KMS-11 (cell line): ENCODE results near the gene HCN1.
A peak's percentile ranks its signal among the peaks of the same experiment; 100 is the strongest.

Experiments
- H2AFZ ChIP-seq: fragments of 200-600 bp; sonication (generic); 2 replicates; pipeline ENCODE4 v1.6.1; 2016; ENCODE audit warnings: antibody characterized with exemption, mixed run types, low read depth
- H3K27ac ChIP-seq: fragments of 200-600 bp; sonication (generic); 2 replicates; pipeline ENCODE4 v1.6.1; 2016; ENCODE audit warnings: mild to moderate bottlenecking, mixed run types
- H3K27me3 ChIP-seq: fragments of 200-600 bp; sonication (generic); 2 replicates; pipeline ENCODE4 v1.6.1; 2017; ENCODE audit warnings: mild to moderate bottlenecking, low read depth, mixed run types, moderate library complexity; ENCODE audit not compliant: insufficient read depth
- H3K36me3 ChIP-seq: fragments of 200-600 bp; sonication (generic); 2 replicates; pipeline ENCODE4 v1.6.1; 2017; ENCODE audit warnings: mild to moderate bottlenecking, mixed run types; ENCODE audit not compliant: insufficient read depth
- H3K4me1 ChIP-seq: fragments of 200-600 bp; sonication (generic); 2 replicates; pipeline ENCODE4 v1.6.1; 2016; ENCODE audit warnings: mild to moderate bottlenecking, low read depth, mixed run types; ENCODE audit not compliant: poor library complexity, severe bottlenecking
- H3K4me2 ChIP-seq: fragments of 200-600 bp; sonication (generic); 2 replicates; pipeline ENCODE4 v1.7.0; 2016; ENCODE audit warnings: mild to moderate bottlenecking, mixed run types
- H3K4me3 ChIP-seq: fragments of 200-600 bp; sonication (generic); IDR thresholded peaks from 2 replicates; pipeline ENCODE4 v1.6.1; 2017; ENCODE audit warnings: low read depth, low read length, mixed read lengths; ENCODE audit not compliant: insufficient read depth
- H3K79me2 ChIP-seq: fragments of 200-600 bp; sonication (generic); 2 replicates; pipeline ENCODE4 v1.6.1; 2016; ENCODE audit warnings: low read depth, mixed run types; ENCODE audit not compliant: insufficient read depth
- H3K9ac ChIP-seq: fragments of 200-600 bp; sonication (generic); 2 replicates; pipeline ENCODE4 v1.6.1; 2016; ENCODE audit warnings: mild to moderate bottlenecking, mixed run types
- H4K20me1 ChIP-seq: fragments of 200-600 bp; sonication (generic); 2 replicates; pipeline ENCODE4 v1.6.1; 2016; ENCODE audit warnings: mild to moderate bottlenecking, mixed run types; ENCODE audit not compliant: insufficient read depth
- TF ChIP-seq, protein P1 (sequence below): fragments of 200-600 bp; sonication (generic); conservative IDR thresholded peaks from 2 replicates; pipeline ENCODE4 v1.6.1; 2017; ENCODE audit warnings: low read depth, mild to moderate bottlenecking, antibody characterized with exemption, low read length, moderate library complexity, mixed read lengths

Gene HCN1

DNA sequence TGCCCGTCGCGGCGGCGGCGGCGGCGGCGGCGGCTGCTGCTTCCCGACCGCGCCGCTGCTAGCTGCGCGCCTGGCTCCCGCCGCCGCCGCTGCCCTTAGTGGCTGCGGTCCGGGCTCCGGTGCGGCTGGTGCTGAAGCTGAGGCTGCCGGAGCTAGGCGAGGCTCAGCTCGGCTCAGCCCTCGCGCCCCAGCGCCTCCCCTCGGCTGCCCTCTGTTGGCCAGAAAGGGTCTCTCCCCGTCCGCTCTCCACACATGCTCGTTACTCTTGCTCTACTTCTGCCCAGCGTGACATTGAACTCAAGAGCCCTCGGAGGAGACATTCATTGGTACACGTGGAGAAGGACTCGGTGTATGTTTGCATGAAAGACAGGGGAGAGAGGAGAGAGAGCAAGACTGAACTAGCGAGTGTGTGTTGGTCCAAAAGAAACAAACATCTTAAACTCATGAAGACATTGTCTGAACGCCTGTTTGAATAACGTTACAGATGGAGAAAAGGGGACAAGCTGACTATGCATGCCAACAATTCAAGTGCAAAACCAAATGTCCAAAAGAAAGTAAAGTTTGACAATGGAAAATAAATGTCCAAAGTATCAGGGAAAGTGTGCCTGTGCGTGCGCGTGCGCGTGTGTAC, at the start of gene HCN1:
Gene HCN1, minus strand, starts transcription at position 175 of the 631 bp plus-strand sequence.
- Histone ChIP-seq H3K4me3 (no peak within 1 kb of the TSS), H3K36me3 (no peaks in the 10 kb centered on the region), H3K27ac (no peak within 1 kb of the TSS), H3K4me1 (no peaks in the 10 kb centered on the region), H2AFZ (0 out of 2 replicates have a peak within 1 kb of the TSS, but pooled peaks have one; percentile 11), H3K9ac (no peak within 1 kb of the TSS), H4K20me1 (no peaks in the 10 kb centered on the region), H3K27me3 (no peaks in the 10 kb centered on the region), H3K79me2 (no peaks in the 10 kb centered on the region), H3K4me2 (no peak within 1 kb of the TSS)
- TF ChIP-seq, protein P1, sequence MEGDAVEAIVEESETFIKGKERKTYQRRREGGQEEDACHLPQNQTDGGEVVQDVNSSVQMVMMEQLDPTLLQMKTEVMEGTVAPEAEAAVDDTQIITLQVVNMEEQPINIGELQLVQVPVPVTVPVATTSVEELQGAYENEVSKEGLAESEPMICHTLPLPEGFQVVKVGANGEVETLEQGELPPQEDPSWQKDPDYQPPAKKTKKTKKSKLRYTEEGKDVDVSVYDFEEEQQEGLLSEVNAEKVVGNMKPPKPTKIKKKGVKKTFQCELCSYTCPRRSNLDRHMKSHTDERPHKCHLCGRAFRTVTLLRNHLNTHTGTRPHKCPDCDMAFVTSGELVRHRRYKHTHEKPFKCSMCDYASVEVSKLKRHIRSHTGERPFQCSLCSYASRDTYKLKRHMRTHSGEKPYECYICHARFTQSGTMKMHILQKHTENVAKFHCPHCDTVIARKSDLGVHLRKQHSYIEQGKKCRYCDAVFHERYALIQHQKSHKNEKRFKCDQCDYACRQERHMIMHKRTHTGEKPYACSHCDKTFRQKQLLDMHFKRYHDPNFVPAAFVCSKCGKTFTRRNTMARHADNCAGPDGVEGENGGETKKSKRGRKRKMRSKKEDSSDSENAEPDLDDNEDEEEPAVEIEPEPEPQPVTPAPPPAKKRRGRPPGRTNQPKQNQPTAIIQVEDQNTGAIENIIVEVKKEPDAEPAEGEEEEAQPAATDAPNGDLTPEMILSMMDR = peak; percentile 58

DNA sequence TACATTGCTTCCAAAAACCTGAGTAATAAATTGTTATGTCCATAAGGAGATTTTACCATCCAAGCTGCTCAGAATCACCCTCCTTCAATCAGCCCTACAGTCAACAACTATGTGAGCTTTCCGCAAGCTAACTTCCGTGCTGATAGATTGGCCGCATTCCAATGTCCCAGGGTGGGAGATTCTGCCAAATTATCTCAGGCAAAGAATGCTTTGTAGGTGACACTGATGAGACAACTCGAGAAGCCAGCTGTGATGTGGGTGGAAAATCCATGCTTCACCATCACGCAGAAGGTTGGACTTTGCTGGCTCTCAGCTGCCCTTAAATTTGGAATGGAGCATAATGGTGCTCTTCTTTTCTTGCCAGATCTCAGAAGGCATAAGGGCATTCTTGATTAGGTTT, 44.9 kb upstream of the HCN1 start:
- H2AFZ ChIP-seq = no peak overlapping the region
- no peaks in the 10 kb centered on the region for H4K20me1 ChIP-seq

DNA sequence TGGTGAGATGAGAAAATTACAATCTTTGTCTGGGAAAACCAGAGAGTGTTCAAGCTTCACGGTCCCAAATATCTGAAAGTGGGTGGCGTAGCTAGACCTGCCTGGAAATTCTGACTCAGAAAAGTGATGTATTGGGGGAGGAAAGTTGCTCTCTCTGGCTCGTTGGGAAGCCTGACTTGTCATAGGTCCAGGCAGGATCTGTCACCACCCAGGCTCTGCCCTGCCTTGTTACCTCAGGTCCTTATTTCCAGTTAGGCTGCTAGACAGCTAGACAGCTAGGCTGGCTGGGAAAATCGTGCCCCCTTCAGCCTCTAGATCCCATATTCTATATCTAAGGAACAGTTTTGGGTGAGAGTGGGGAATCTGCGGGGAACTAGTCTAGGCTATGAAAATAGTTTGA, 41.0 kb upstream of the HCN1 start:
- H4K20me1 ChIP-seq = no peaks in the 10 kb centered on the region
- no peak overlapping the region for H3K9ac ChIP-seq
- H2AFZ ChIP-seq = no peak overlapping the region
- no peaks in the 10 kb centered on the region for H3K79me2 ChIP-seq
- H3K4me2 ChIP-seq = no peak overlapping the region
- no peak overlapping the region for H3K27ac ChIP-seq
- no peaks in the 10 kb centered on the region for H3K27me3 ChIP-seq
- TF ChIP-seq, protein P1 = no peak
- no peak overlapping the region for H3K4me3 ChIP-seq
- H3K4me1 ChIP-seq = no peaks in the 10 kb centered on the region
- H3K36me3 ChIP-seq = no peaks in the 10 kb centered on the region

More for the DNA sequence above, 44.9 kb upstream of the HCN1 start:
- Histone ChIP-seq H3K4me3 (no peak overlapping the region), H3K4me1 (no peaks in the 10 kb centered on the region), H3K27me3 (no peaks in the 10 kb centered on the region), H3K4me2 (no peak overlapping the region), H3K9ac (no peak overlapping the region), H3K79me2 (no peaks in the 10 kb centered on the region), H3K36me3 (no peaks in the 10 kb centered on the region), H3K27ac (no peak overlapping the region)
- TF ChIP-seq, protein P1 = no peak

DNA sequence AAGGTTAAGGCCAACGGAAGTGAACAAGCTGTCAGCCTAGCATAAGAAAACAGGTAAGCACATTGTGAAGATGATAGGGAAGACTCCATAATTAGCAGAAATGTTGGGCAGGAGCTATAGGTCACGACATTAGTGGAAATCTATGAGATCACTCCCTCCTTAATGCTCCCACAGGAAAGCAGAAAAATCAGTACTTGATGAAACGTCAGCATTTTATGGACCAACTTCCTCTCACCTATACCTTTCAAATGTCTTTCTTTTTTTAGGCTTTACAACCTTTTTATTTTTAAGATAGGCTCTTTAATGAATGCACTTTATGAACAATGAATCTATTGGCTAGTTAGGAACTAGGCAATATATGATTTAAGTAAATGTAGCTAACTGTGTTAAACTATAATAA, 29.4 kb upstream of the HCN1 start:
- H3K79me2 ChIP-seq = no peaks in the 10 kb centered on the region
- H3K4me1 ChIP-seq = no peaks in the 10 kb centered on the region
- TF ChIP-seq, protein P1 = no peak
- no peak overlapping the region for H3K4me3 ChIP-seq
- no peak overlapping the region for H3K9ac ChIP-seq
- no peaks in the 10 kb centered on the region for H4K20me1 ChIP-seq
- no peaks in the 10 kb centered on the region for H3K27me3 ChIP-seq
- no peak overlapping the region for H3K4me2 ChIP-seq
- H3K27ac ChIP-seq = no peak overlapping the region
- no peaks in the 10 kb centered on the region; the same call in 1 of the 2 replicates for H3K36me3 ChIP-seq
- no peak overlapping the region for H2AFZ ChIP-seq
